WTC11 (cell line): ENCODE data around the gene GLYAT.

Experiments
- ATF3 ChIP-seq: sonication (generic); formaldehyde crosslinking; conservative IDR thresholded peaks from 2 replicates; pipeline ENCODE4 v1.8.1; 2022; ENCODE audit warnings: mild to moderate bottlenecking, missing genetic modification reagents
- CREB1 ChIP-seq: sonication (generic); formaldehyde crosslinking; IDR thresholded peaks from 2 replicates; pipeline ENCODE4 v1.8.0; 2023; ENCODE audit warnings: mild to moderate bottlenecking, missing genetic modification reagents
- CTCF ChIP-seq: fragments of 200-600 bp; IDR thresholded peaks from 2 replicates; pipeline ENCODE4 v1.8.0; 2022; ENCODE audit warnings: antibody characterized with exemption
- FOXK1 ChIP-seq: sonication (generic); formaldehyde crosslinking; IDR thresholded peaks from 2 replicates; pipeline ENCODE4 v1.8.0; 2022; ENCODE audit warnings: mild to moderate bottlenecking, moderate library complexity, missing genetic modification reagents
- FOXP1 ChIP-seq: sonication (generic); formaldehyde crosslinking; IDR thresholded peaks from 2 replicates; pipeline ENCODE4 v1.8.0; 2022; ENCODE audit warnings: missing genetic modification reagents, mild to moderate bottlenecking, moderate library complexity, borderline replicate concordance
- RELA ChIP-seq: sonication (generic); formaldehyde crosslinking; IDR thresholded peaks from 2 replicates; pipeline ENCODE4 v1.8.1; 2022; ENCODE audit warnings: missing genetic modification reagents, mild to moderate bottlenecking, borderline replicate concordance
- SMAD3 ChIP-seq: sonication (generic); formaldehyde crosslinking; IDR thresholded peaks from 2 replicates; pipeline ENCODE4 v1.8.0; 2022; ENCODE audit warnings: missing genetic modification reagents, mild to moderate bottlenecking, borderline replicate concordance
- SP1 ChIP-seq: sonication (generic); formaldehyde crosslinking; conservative IDR thresholded peaks from 2 replicates; pipeline ENCODE4 v1.8.1; 2022; ENCODE audit warnings: missing genetic modification reagents
- USF1 ChIP-seq: sonication (generic); formaldehyde crosslinking; IDR thresholded peaks from 2 replicates; pipeline ENCODE4 v1.8.0; 2022; ENCODE audit warnings: mild to moderate bottlenecking, missing genetic modification reagents
- ZNF121 ChIP-seq: sonication (generic); formaldehyde crosslinking; IDR thresholded peaks from 2 replicates; pipeline ENCODE4 v1.8.0; 2023; ENCODE audit warnings: missing genetic modification reagents
- ZNF425 ChIP-seq: fragments of 250-450 bp; sonication (Bioruptor Pico); conservative IDR thresholded peaks from 2 replicates; pipeline ENCODE4 v1.9.0; 2021; ENCODE audit warnings: mild to moderate bottlenecking

GRCh38 chr11:58711832-58712231, 19.9 kb downstream of the GLYAT start:
- TF ChIP-seq CTCF (no peak), ATF3 (no peak), RELA (no peak), CREB1 (CRISPR knock-in tag) (no peak), FOXK1 (CRISPR knock-in tag) (no peak), ZNF121 (CRISPR knock-in tag) (no peak), SMAD3 (CRISPR knock-in tag) (no peak), FOXP1 (no peak), SP1 (CRISPR knock-in tag) (no peak), ZNF425 (CRISPR knock-in tag) (no peak), USF1 (no peak)
